ENCODE measurements around the gene RACK1.
"Not testable (repeated sequence)": the region's sequence is repeated elsewhere in the genome, so short reads cannot be mapped to it uniquely, and the experiment has no call there.

The RACK1 gene

GRCh38 chr5:181232593-181232992 lies 11.1 kb downstream of the RACK1 start:
- DNase-seq: no peak

GRCh38 chr5:181231432-181231831 lies 12.3 kb downstream of the RACK1 start:
- DNase-seq: no peak

GRCh38 chr5:181230551-181230950 lies 13.2 kb downstream of the RACK1 start:
- DNase-seq: no peak

- no peak for DNase-seq
Observed at GRCh38 chr5:181229996-181230395, 13.7 kb downstream of the RACK1 start.

- DNase-seq: no peak
Observed at GRCh38 chr5:181224390-181225229, 19.1 kb downstream of the RACK1 start.

- no peak for DNase-seq
Observed at GRCh38 chr5:181223729-181224389, 19.8 kb downstream of the RACK1 start.

GRCh38 chr5:181223058-181223728 lies 20.5 kb downstream of the RACK1 start, which contains the start of gene TRIM41:
TSS of gene TRIM41 (plus strand) at chr5:181223281. CDS start at chr5:181224000, 719 bp downstream.
- DNase-seq: no peak

- DNase-seq: no peak
Observed at GRCh38 chr5:181222630-181223057, 21.1 kb downstream of the RACK1 start.

GRCh38 chr5:181221792-181222629 lies 21.7 kb downstream of the RACK1 start:
- DNase-seq: no peak

- DNase-seq: no peak
Observed at GRCh38 chr5:181221105-181221791, 22.5 kb downstream of the RACK1 start.

GRCh38 chr5:181220178-181220515 lies 23.6 kb downstream of the RACK1 start:
- no peak for DNase-seq

GRCh38 chr5:181219262-181220177 lies 24.2 kb downstream of the RACK1 start:
- no peak for DNase-seq

GRCh38 chr5:181218795-181219124 lies 24.9 kb downstream of the RACK1 start:
- no peak for DNase-seq

- DNase-seq: no peak
Observed at GRCh38 chr5:181217803-181218062, 26.0 kb downstream of the RACK1 start.

- no peak for DNase-seq
Observed at GRCh38 chr5:181217111-181217802, 26.4 kb downstream of the RACK1 start.

- no peak for DNase-seq
Observed at GRCh38 chr5:181215997-181216989, 27.4 kb downstream of the RACK1 start.

- DNase-seq: not testable (repeated sequence)
Observed at GRCh38 chr5:181214249-181214648, 29.5 kb downstream of the RACK1 start.

- DNase-seq: no peak
Observed at GRCh38 chr5:181212934-181213333, 30.8 kb downstream of the RACK1 start.

- DNase-seq: no peak
Observed at GRCh38 chr5:181212080-181212479, 31.6 kb downstream of the RACK1 start.

- DNase-seq: no peak
Observed at GRCh38 chr5:181211208-181211607, 32.5 kb downstream of the RACK1 start.

All from NCI-H2081 treated with DMSO at 0.1 percent for 48 hours (cell line).